K562 (cell line): ENCODE data around the gene MEP1B. TPM values are rescaled to one million over a fixed set of nuclear protein-coding genes. Genes with fewer than 3 reads are reported as not detected.
A peak's percentile ranks its signal among the peaks of the same experiment; 100 is the strongest.

Experiments
- ATAC-seq: fragments of 200-7000 bp; cut with Tn5 transposase; 3 replicates; pipeline ENCODE4 v1.9.1; 2020; ENCODE audit warnings: moderate library complexity
- BruUV-seq: library from RNA; stranded (reverse); fragments of 400-500 nt; replicated peaks from 2 replicates; lab custom pipeline; 2021; lab: Mats Ljungman, UMichigan
- CTCF ChIA-PET: fragments of 300-600 bp; formaldehyde crosslinking; extraction: SDS; loops from one replicate; lab custom pipeline; 2021; ENCODE audit warnings: low intra/inter-chr PET ratio; lab: Yijun Ruan, JAX
- POLR2A ChIA-PET: fragments of 300-600, 350-650 bp; sonication (Branson Sonifier 250); formaldehyde crosslinking; extraction: SDS; loops from one replicate; lab custom pipeline; 2021; ENCODE audit warnings: antibody characterized with exemption, inconsistent platforms; lab: Yijun Ruan, JAX
- DNase-seq, 4 experiments: peaks; one replicate each; pipeline versions ENCODE4 v3.0.0 to v3.0.0-alpha.2; 2011 to 2018; ENCODE audit warnings: low spot score in 3 of 4, mixed read lengths in 3 of 4; ENCODE audit errors: extremely low read depth in 1 of 4
- FAIRE-seq: peaks from 2 replicates; lab custom pipeline; 2011; peaks lifted over from hg19 to GRCh38; lab: Jason Lieb, UNC
- H2AFZ ChIP-seq: 2 replicates; pipeline ENCODE4 v1.6.0; 2011; ENCODE audit warnings: low read depth, low read length, control low read depth, inconsistent platforms
- H3K27ac ChIP-seq: fragments of 200-600 bp; 3 replicates; pipeline ENCODE4 v1.8.0; 2011; ENCODE audit warnings: low read depth, mild to moderate bottlenecking, control low read depth, inconsistent platforms, low read length, moderate library complexity, mixed read lengths; ENCODE audit errors: extremely low read depth
- H3K27me3 ChIP-seq, 2 experiments: fragments of 300-600 bp in 1 of 2; 2 replicates in 1 of 2; 3 replicates in 1 of 2; pipeline versions ENCODE4 v1.6.0 to v1.8.0; 2011; ENCODE audit warnings: inconsistent platforms in 2 of 2, low read length in 2 of 2, mild to moderate bottlenecking in 1 of 2, mixed read lengths in 1 of 2, moderate library complexity in 1 of 2; ENCODE audit not compliant: control insufficient read depth in 2 of 2, insufficient read depth in 2 of 2
- H3K36me3 ChIP-seq: fragments of 300-600 bp; 3 replicates; pipeline ENCODE4 v1.8.0; 2011; ENCODE audit warnings: mild to moderate bottlenecking, low read length, inconsistent platforms; ENCODE audit not compliant: control insufficient read depth, insufficient read depth
- H3K4me1 ChIP-seq, 2 experiments: fragments of 200-600 bp in 1 of 2; replicated peaks in 1 of 2; 2 replicates in 1 of 2; 3 replicates in 1 of 2; pipeline versions ENCODE4 v1.5.1 to v1.8.0; 2011; ENCODE audit warnings: inconsistent platforms in 2 of 2, low read length in 2 of 2, mild to moderate bottlenecking in 1 of 2, mixed read lengths in 1 of 2, moderate library complexity in 1 of 2; ENCODE audit not compliant: control insufficient read depth in 2 of 2, insufficient read depth in 2 of 2
- H3K4me2 ChIP-seq: 2 replicates; pipeline ENCODE4 v1.6.1; 2011; ENCODE audit warnings: low read length, control low read depth, inconsistent platforms, mixed read lengths; ENCODE audit not compliant: insufficient read depth
- H3K4me3 ChIP-seq: fragments of 200-600 bp; sonication (generic), shearing (Covaris generic); 2 replicates; pipeline ENCODE4 v1.5.1; 2016; ENCODE audit warnings: control low read depth, inconsistent platforms
- H3K79me2 ChIP-seq: fragments of 200-600 bp; 3 replicates; pipeline ENCODE4 v1.8.0; 2011; ENCODE audit warnings: low read length, inconsistent platforms; ENCODE audit not compliant: control insufficient read depth, insufficient read depth
- H3K9ac ChIP-seq, 2 experiments: 2 replicates each; pipeline versions ENCODE4 v1.6.0 to v1.6.1; 2011; ENCODE audit warnings: low read depth in 2 of 2, low read length in 2 of 2, control low read depth in 1 of 2, inconsistent platforms in 1 of 2, mild to moderate bottlenecking in 1 of 2, mixed read lengths in 1 of 2; ENCODE audit not compliant: insufficient read depth in 1 of 2
- H3K9me1 ChIP-seq: one replicate; pipeline ENCODE4 v1.6.0; 2011; ENCODE audit warnings: inconsistent platforms, mild to moderate bottlenecking, low read length, moderate library complexity; ENCODE audit not compliant: control insufficient read depth, insufficient read depth
- H3K9me3 ChIP-seq: replicated peaks from 2 replicates; pipeline ENCODE4 v1.5.1; 2011; ENCODE audit warnings: low read depth, low read length, inconsistent platforms; ENCODE audit not compliant: control insufficient read depth, insufficient read depth
- H4K20me1 ChIP-seq: replicated peaks from 2 replicates; pipeline ENCODE4 v1.6.1; 2011; ENCODE audit warnings: low read length, inconsistent platforms, mixed read lengths; ENCODE audit not compliant: control insufficient read depth, insufficient read depth
- C11orf30 ChIP-seq: fragments of 450-650 bp; IDR thresholded peaks from 2 replicates; pipeline ENCODE4 v1.6.1; 2016; ENCODE audit warnings: low read depth, mild to moderate bottlenecking
- FOXO4 ChIP-seq: fragments of 450-650 bp; formaldehyde crosslinking; IDR thresholded peaks from 2 replicates; pipeline ENCODE4 v1.4.0; 2020; ENCODE audit warnings: mild to moderate bottlenecking, moderate library complexity
- HES1 ChIP-seq: fragments of 450-650 bp; IDR thresholded peaks from 2 replicates; pipeline ENCODE4 v1.6.1; 2016; ENCODE audit warnings: low read depth, mild to moderate bottlenecking, moderate library complexity
- SNAPC5 ChIP-seq: fragments of 250-450 bp; sonication (Bioruptor Pico); IDR thresholded peaks from 2 replicates; pipeline ENCODE4 v1.8.0; 2021; ENCODE audit warnings: moderate library complexity, mild to moderate bottlenecking, inconsistent platforms
- TFAP4 ChIP-seq: sonication (generic); formaldehyde crosslinking; IDR thresholded peaks from 2 replicates; pipeline ENCODE4 v1.8.0; 2022; ENCODE audit warnings: missing genetic modification reagents, mild to moderate bottlenecking, moderate library complexity, borderline replicate concordance
- ZKSCAN3 ChIP-seq: fragments of 250-450 bp; sonication (Bioruptor Pico); IDR thresholded peaks from 2 replicates; pipeline ENCODE4 v1.4.0; 2020
- ZNF121 ChIP-seq: sonication (generic); formaldehyde crosslinking; conservative IDR thresholded peaks from 2 replicates; pipeline ENCODE4 v1.8.0; 2022; ENCODE audit warnings: missing genetic modification reagents
- ZNF324 ChIP-seq: fragments of 250-450 bp; sonication (Bioruptor Pico); IDR thresholded peaks from 2 replicates; pipeline ENCODE4 v1.4.0; 2020; ENCODE audit warnings: mild to moderate bottlenecking
- ZNF431 ChIP-seq: sonication (generic); formaldehyde crosslinking; IDR thresholded peaks from 2 replicates; pipeline ENCODE4 v1.8.0; 2022; ENCODE audit warnings: mild to moderate bottlenecking, missing genetic modification reagents
- WGBS: fragments of 100-300 bp; shearing (Covaris generic); methylation state at CpG from one replicate; pipeline ENCODE4 v1.1.6; 2016; ENCODE audit warnings: low coverage, mixed read lengths; ENCODE audit not compliant: insufficient coverage; ENCODE audit errors: missing lambda C conversion rate; 5-methylcytosine and 5-hydroxymethylcytosine counted together
- in situ Hi-C: fragments of 300-500 bp; cut with MboI; formaldehyde crosslinking; loops from 4 replicates; pipeline ENCODE4 v1.15.0; 2018; ENCODE audit warnings: inconsistent platforms, mixed read lengths
- intact Hi-C: fragments of 100-400 bp; cut with micrococcal nuclease; formaldehyde crosslinking; loops from 2 replicates; pipeline ENCODE4 v1.14.2; 2022
- polyA plus RNA-seq, 8 experiments: library from polyadenylated mRNA; depleted of rRNA in 4 of 8; stranded (reverse) in 5 of 8; unstranded in 3 of 8; fragments of >200 nt; fragmentation: Nextera tagmentation in 2 of 8; fragmentation: Illumina TruSeq in 1 of 8; extraction: Ambion mirVana in 2 of 8; extraction: Trizol in 1 of 8; gene quantifications; 2 replicates each; pipeline versions ENCODE4 v1.2.1 to v1.2.3, GENCODE V29; 2011 to 2014; ENCODE audit warnings: inconsistent platforms in 1 of 8, missing spikeins in 1 of 8
- total RNA-seq, 7 experiments: library from RNA; depleted of rRNA in 6 of 7; stranded (reverse); fragments of >200 nt in 6 of 7; fragmentation: Illumina TruSeq in 2 of 7; extraction: Trizol in 2 of 7; gene quantifications; 2 replicates each; pipeline versions ENCODE4 v1.2.1 to v1.2.3, GENCODE V29; 2011 to 2021; ENCODE audit warnings: low replicate concordance in 1 of 7

The MEP1B gene
- total and polyA plus RNA-seq, 9 of the 15 experiments (the other 6 are each of a cell fraction or from before 2014, with no cell fraction given), result 0.03 to 0.11 TPM; not detected in 7

- Histone ChIP-seq H3K9ac (no peak overlapping the region), H2AFZ (no peak overlapping the region), H3K27ac (no peak overlapping the region), H3K36me3 (no peaks in the 10 kb centered on the region), H3K4me1 (no peaks in the 10 kb centered on the region), H3K4me2 (no peak overlapping the region), H3K79me2 (no peaks in the 10 kb centered on the region), H4K20me1 (no peaks in the 10 kb centered on the region), H3K9me1 (no peaks in the 10 kb centered on the region), H3K27me3 (no peaks in the 10 kb centered on the region), H3K9me3 (no peaks in the 10 kb centered on the region), H3K4me3 (no peak overlapping the region)
- TF ChIP-seq C11orf30, result no peak
- TF ChIP-seq ZNF121 (CRISPR knock-in tag), result no peak
- no peak for TF ChIP-seq SNAPC5 (CRISPR knock-in tag)
- no peak for TF ChIP-seq FOXO4 (CRISPR knock-in tag)
- TF ChIP-seq ZNF431 (CRISPR knock-in tag), result no peak
- TF ChIP-seq ZNF324, result peak; percentile 72
- no peak for TF ChIP-seq ZKSCAN3 (CRISPR knock-in tag)
- TF ChIP-seq HES1, result no peak
- TF ChIP-seq TFAP4 (CRISPR knock-in tag), result no peak
- no TSS peak for BruUV-seq
- in situ Hi-C loops, result no loop called here
- DNase-seq (no peak), FAIRE-seq (no peak), ATAC-seq (no peak)
- POLR2A ChIA-PET, result interaction anchor here (0.6 kb wide), 1 partner anchor 873 kb away, joined by 3 read pairs; no protein-coding TSS in a partner anchor
- 0% methylated on average over 2 of the region's 2 CpGs for WGBS
- intact Hi-C loops, result no loop called here
- CTCF ChIA-PET, result no interaction called here
Measured at GRCh38 chr18:32148185-32148870, 41.5 kb upstream of the MEP1B start.
